HG03469 (cell line): ENCODE results near the gene C19orf85.

ENCODE experiments used
- ATAC-seq: cut with Tn5 transposase; IDR thresholded peaks from one replicate; pipeline ENCODE4 v1.9.1; 2021; ENCODE audit warnings: mild to moderate bottlenecking, moderate library complexity, moderate number of reproducible peaks; ENCODE audit not compliant: unreplicated experiment

C19orf85 gene

GRCh38 chr19:55478364-55478763, 13.8 kb upstream of the C19orf85 start:
- no peak for ATAC-seq

GRCh38 chr19:55477905-55478304, 13.4 kb upstream of the C19orf85 start:
- no peak for ATAC-seq

- ATAC-seq: peak; percentile 82
Measured at GRCh38 chr19:55476100-55476775, 11.7 kb upstream of the C19orf85 start, which contains the start of gene ZNF628. ZNF628 (plus strand) TSS chr19:55476617; CDS start chr19:55479911, 3,294 bp downstream.

GRCh38 chr19:55474269-55475265, 10.0 kb upstream of the C19orf85 start:
- ATAC-seq: no peak

GRCh38 chr19:55473225-55474012, 8.9 kb upstream of the C19orf85 start:
- no peak for ATAC-seq

- no peak for ATAC-seq
Measured at GRCh38 chr19:55472463-55472862, 7.9 kb upstream of the C19orf85 start.

- no peak for ATAC-seq
Measured at GRCh38 chr19:55471266-55471665, 6.7 kb upstream of the C19orf85 start.

GRCh38 chr19:55468054-55468393, 3.5 kb upstream of the C19orf85 start:
- no peak for ATAC-seq

- no peak for ATAC-seq
Measured at GRCh38 chr19:55467236-55468053, 2.9 kb upstream of the C19orf85 start.

- no peak for ATAC-seq
Measured at GRCh38 chr19:55466241-55466614, 1.7 kb upstream of the C19orf85 start.

- no peak for ATAC-seq
Measured at GRCh38 chr19:55465460-55466240, 1.1 kb upstream of the C19orf85 start.

GRCh38 chr19:55464039-55464661, 401 bp downstream of the C19orf85 start:
- ATAC-seq: no peak

GRCh38 chr19:55463583-55464031, 944 bp downstream of the C19orf85 start:
- no peak for ATAC-seq

- ATAC-seq: no peak
Measured at GRCh38 chr19:55462722-55463121, 1.8 kb downstream of the C19orf85 start.

- no peak for ATAC-seq
Measured at GRCh38 chr19:55461974-55462626, 2.5 kb downstream of the C19orf85 start.

GRCh38 chr19:55461259-55461973, 3.1 kb downstream of the C19orf85 start, which contains the start of gene ISOC2:
ISOC2 (minus strand) TSS chr19:55461642; CDS start chr19:55456486, 5,156 bp downstream.
- peak; percentile 86 for ATAC-seq

GRCh38 chr19:55460670-55461258, 3.8 kb downstream of the C19orf85 start:
- no peak for ATAC-seq
